Liver (tissue), 9 donors: ENCODE data around the gene SLC1A5. TPM values are rescaled to one million over a fixed set of nuclear protein-coding genes. Genes with fewer than 3 reads are reported as not detected.
A peak's percentile ranks its signal among the peaks of the same experiment; 100 is the strongest.
"Not testable (repeated sequence)": the region's sequence is repeated elsewhere in the genome, so short reads cannot be mapped to it uniquely, and the experiment has no call there.

Experiments
- DNase-seq: peaks from one replicate; pipeline ENCODE4 v3.0.0-alpha.2; 2017; ENCODE audit warnings: low spot score
- H3K27ac ChIP-seq, 2 donors: one replicate each; pipeline ENCODE4 v1.7.0; 2013; ENCODE audit warnings: inconsistent platforms in 2 of 2, low read length in 2 of 2, control low read depth in 1 of 2, low read depth in 1 of 2, mild to moderate bottlenecking in 1 of 2
- H3K27me3 ChIP-seq, 4 donors: one replicate each; pipeline versions ENCODE4 v1.6.1 to v1.7.0; 2013; ENCODE audit warnings: low read length in 3 of 4, inconsistent platforms in 1 of 4, mild to moderate bottlenecking in 1 of 4, moderate library complexity in 1 of 4; ENCODE audit not compliant: control insufficient read depth in 4 of 4, insufficient read depth in 4 of 4
- H3K36me3 ChIP-seq, 4 donors: one replicate each; pipeline versions ENCODE4 v1.6.1 to v1.7.0; 2013; ENCODE audit warnings: low read length in 3 of 4, mild to moderate bottlenecking in 3 of 4, low read depth in 1 of 4, moderate library complexity in 1 of 4; ENCODE audit not compliant: control insufficient read depth in 4 of 4, insufficient read depth in 3 of 4
- H3K4me1 ChIP-seq, 4 donors: one replicate each; pipeline versions ENCODE4 v1.6.1 to v1.7.0; 2013; ENCODE audit warnings: low read length in 3 of 4, mild to moderate bottlenecking in 3 of 4, moderate library complexity in 1 of 4; ENCODE audit not compliant: control insufficient read depth in 4 of 4, insufficient read depth in 4 of 4
- H3K4me3 ChIP-seq, 3 donors: one replicate each; pipeline versions ENCODE4 v1.6.1 to v1.7.0; 2013; ENCODE audit warnings: low read length in 3 of 3, control low read depth in 1 of 3, low read depth in 1 of 3, mild to moderate bottlenecking in 1 of 3
- H3K9ac ChIP-seq, 2 donors: one replicate each; pipeline ENCODE4 v1.7.0; 2013; ENCODE audit warnings: low read length in 2 of 2, mild to moderate bottlenecking in 2 of 2, moderate library complexity in 2 of 2, control low read depth in 1 of 2, low read depth in 1 of 2
- H3K9me3 ChIP-seq, 4 donors: one replicate each; pipeline versions ENCODE4 v1.6.1 to v1.7.0; 2013; ENCODE audit warnings: low read length in 3 of 4; ENCODE audit not compliant: control insufficient read depth in 4 of 4
- CTCF ChIP-seq: fragments of 150-350 bp; IDR thresholded peaks from 2 replicates; pipeline ENCODE4 v1.5.1; 2017; ENCODE audit warnings: improper control_type of control experiment, low read depth, low read length; ENCODE audit not compliant: missing input control
- EGR1 ChIP-seq, 2 donors: IDR thresholded peaks; 2 replicates each; pipeline ENCODE4 v1.6.1; 2016 to 2018; ENCODE audit warnings: antibody characterized with exemption in 2 of 2, low read depth in 2 of 2
- FOXA1 ChIP-seq: IDR thresholded peaks from 2 replicates; pipeline ENCODE4 v1.6.1; 2016; ENCODE audit warnings: antibody characterized with exemption
- HNF4A ChIP-seq, 2 donors: conservative IDR thresholded peaks; 2 replicates each; pipeline ENCODE4 v1.6.1; 2016; ENCODE audit warnings: antibody characterized with exemption in 2 of 2, mild to moderate bottlenecking in 2 of 2
- JUND ChIP-seq, 2 donors: IDR thresholded peaks; 2 replicates each; pipeline ENCODE4 v1.6.1; 2016; ENCODE audit warnings: antibody characterized with exemption in 2 of 2
- NR2F2 ChIP-seq: IDR thresholded peaks from 2 replicates; pipeline ENCODE4 v1.6.1; 2016; ENCODE audit warnings: antibody characterized with exemption
- RAD21 ChIP-seq, 2 donors: IDR thresholded peaks; 2 replicates each; pipeline ENCODE4 v1.6.1; 2016; ENCODE audit warnings: antibody characterized with exemption in 2 of 2, mild to moderate bottlenecking in 2 of 2
- RXRA ChIP-seq, 2 donors: IDR thresholded peaks; 2 replicates each; pipeline ENCODE4 v1.6.1; 2017 to 2018; ENCODE audit warnings: antibody characterized with exemption in 2 of 2, mild to moderate bottlenecking in 1 of 2
- SP1 ChIP-seq: IDR thresholded peaks from 2 replicates; pipeline ENCODE4 v1.6.1; 2018; ENCODE audit warnings: antibody characterized with exemption, mild to moderate bottlenecking
- TAF1 ChIP-seq: conservative IDR thresholded peaks from 2 replicates; pipeline ENCODE4 v1.6.1; 2016; ENCODE audit warnings: antibody characterized with exemption, mild to moderate bottlenecking
- WGBS: extraction: QIAGEN DNeasy Blood & Tissue Kit; methylation state at CpG from one replicate; pipeline ENCODE4 v1.1.7; 2013; 5-methylcytosine and 5-hydroxymethylcytosine counted together
- polyA plus RNA-seq, 2 donors: library from polyadenylated mRNA; stranded (reverse) in 1 of 2; unstranded in 1 of 2; fragments of 200-250 nt in 1 of 2; fragments of >200 nt in 1 of 2; fragmentation: Nextera tagmentation in 1 of 2; extraction: Ambion mirVana in 1 of 2; gene quantifications; one replicate each; pipeline versions ENCODE4 v1.2.1 to v1.2.3, GENCODE V29; 2013 to 2015
- total RNA-seq, 2 donors: library from RNA; depleted of rRNA; stranded (reverse); fragments of >200 nt; gene quantifications; one replicate each; pipeline ENCODE4 v1.2.3, GENCODE V29; 2014
- TF ChIP-seq, protein P1 (sequence below): IDR thresholded peaks from 2 replicates; pipeline ENCODE4 v1.6.1; 2016; ENCODE audit warnings: antibody characterized with exemption, mild to moderate bottlenecking
- donor health status: healthy.
- donor health status: healthy.
- donor health status: healthy.
- donor health status: healthy.
- donor health status: healthy.

Gene SLC1A5
- total and polyA plus RNA-seq, 4 donors = 1.5 to 90.8 (median 6.1) TPM

DNA sequence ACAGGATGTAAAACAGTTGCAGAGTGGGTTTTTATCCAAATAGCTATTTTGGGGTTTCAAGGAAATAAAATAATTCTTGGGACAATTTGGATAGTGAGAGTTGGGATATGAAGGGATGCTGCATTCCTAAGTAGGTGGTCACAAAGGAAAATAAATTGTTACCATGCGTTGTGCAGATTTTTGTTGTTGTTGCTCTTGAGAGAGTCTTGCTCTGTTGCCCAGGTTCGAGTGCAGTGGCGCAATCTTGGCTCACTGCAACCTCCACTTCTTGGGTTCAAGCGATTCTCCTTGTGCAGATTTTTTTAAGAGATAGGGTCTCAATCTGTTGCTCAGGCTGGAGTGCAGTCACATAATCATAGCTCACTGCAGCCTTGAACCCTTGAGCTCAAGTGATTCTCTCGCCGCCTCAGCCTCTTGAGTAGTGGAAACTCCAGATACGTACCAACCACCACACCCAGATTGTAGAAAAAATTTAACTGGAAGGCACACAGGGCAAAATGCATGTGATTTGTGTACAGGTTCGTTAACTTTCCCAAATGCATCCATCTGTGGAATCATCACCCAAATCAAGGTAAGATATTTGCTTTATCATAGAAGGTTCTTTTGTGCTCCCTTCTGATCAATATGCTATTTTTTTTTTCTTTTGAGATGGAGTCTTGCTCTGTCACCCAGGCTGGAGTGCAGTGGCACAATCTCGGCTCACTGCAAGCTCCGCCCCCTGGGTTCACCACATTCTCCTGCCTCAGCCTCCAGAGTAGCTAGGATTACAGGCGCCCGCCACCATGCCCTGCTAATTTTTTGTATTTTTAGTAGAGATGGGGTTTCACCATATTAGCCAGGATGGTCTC is 16.0 kb downstream of the SLC1A5 start:
- WGBS = 84% methylated on average over 12 of the region's 12 CpGs
- Histone ChIP-seq H3K4me1 (peaks cover 0 to 7% (median 7%) of the 10 kb centered on the region in 4 donors), H3K9ac (no peak overlapping the region), H3K27me3 (no peaks in the 10 kb centered on the region), H3K27ac (no peak overlapping the region), H3K4me3 (no peak overlapping the region), H3K36me3 (peaks cover 0 to 6% (median 3%) of the 10 kb centered on the region in 4 donors), H3K9me3 (no peaks in the 10 kb centered on the region)
- TF ChIP-seq SP1 = no peak
- TF ChIP-seq TAF1 = no peak
- no peak for TF ChIP-seq RXRA (IDR thresholded peaks at IDR 0.05)
- DNase-seq = no peak

- H3K36me3 ChIP-seq, H3K27ac ChIP-seq, H3K4me1 ChIP-seq, H3K9ac ChIP-seq, DNase-seq, H3K9me3 ChIP-seq, H3K4me3 ChIP-seq, H3K27me3 ChIP-seq: not testable (repeated sequence)
- 42% methylated on average over 4 of the region's 4 CpGs for WGBS
These were observed 19.6 kb downstream of the SLC1A5 start for GRCh38 chr19:46768746-46769145.

- peak; percentile 66 for DNase-seq
- H3K36me3 ChIP-seq = no peaks in the 10 kb centered on the region
- H3K9me3 ChIP-seq = no peaks in the 10 kb centered on the region
- TF ChIP-seq FOXA1 = no peak
- peak; percentile 53 for TF ChIP-seq CTCF
- peak; percentile 25 to 66 for TF ChIP-seq RAD21 (IDR thresholded peaks at IDR 0.05)
- WGBS = 64% methylated on average over 18 of the region's 18 CpGs
- H3K4me3 ChIP-seq = no peak overlapping the region
- no peak overlapping the region for H3K27ac ChIP-seq
- H3K4me1 ChIP-seq = peaks cover 0 to 6% (median 5%) of the 10 kb centered on the region in 4 donors
- no peaks in the 10 kb centered on the region for H3K27me3 ChIP-seq
- H3K9ac ChIP-seq = no peak overlapping the region
These were observed 21.7 kb downstream of the SLC1A5 start for GRCh38 chr19:46766569-46767317.

GRCh38 chr19:46764817-46765291 is 23.5 kb downstream of the SLC1A5 start:
- DNase-seq = no peak
- Histone ChIP-seq H3K4me3 (no peak overlapping the region), H3K4me1 (peaks cover 0 to 5% (median 3%) of the 10 kb centered on the region in 4 donors), H3K27ac (no peak overlapping the region), H3K9ac (no peak overlapping the region), H3K27me3 (no peaks in the 10 kb centered on the region), H3K9me3 (no peaks in the 10 kb centered on the region), H3K36me3 (no peaks in the 10 kb centered on the region)
- 61% methylated on average over 11 of the region's 11 CpGs for WGBS
- TF ChIP-seq TAF1 (no peak), JUND (IDR thresholded peaks at IDR 0.05) (no peak), HNF4A (conservative IDR thresholded peaks at IDR 0.05) (no peak), NR2F2 (no peak), CTCF (no peak), FOXA1 (no peak), EGR1 (IDR thresholded peaks at IDR 0.05; ENCODE audit: low read depth in 2 of 2) (no peak)
- TF ChIP-seq, protein P1, sequence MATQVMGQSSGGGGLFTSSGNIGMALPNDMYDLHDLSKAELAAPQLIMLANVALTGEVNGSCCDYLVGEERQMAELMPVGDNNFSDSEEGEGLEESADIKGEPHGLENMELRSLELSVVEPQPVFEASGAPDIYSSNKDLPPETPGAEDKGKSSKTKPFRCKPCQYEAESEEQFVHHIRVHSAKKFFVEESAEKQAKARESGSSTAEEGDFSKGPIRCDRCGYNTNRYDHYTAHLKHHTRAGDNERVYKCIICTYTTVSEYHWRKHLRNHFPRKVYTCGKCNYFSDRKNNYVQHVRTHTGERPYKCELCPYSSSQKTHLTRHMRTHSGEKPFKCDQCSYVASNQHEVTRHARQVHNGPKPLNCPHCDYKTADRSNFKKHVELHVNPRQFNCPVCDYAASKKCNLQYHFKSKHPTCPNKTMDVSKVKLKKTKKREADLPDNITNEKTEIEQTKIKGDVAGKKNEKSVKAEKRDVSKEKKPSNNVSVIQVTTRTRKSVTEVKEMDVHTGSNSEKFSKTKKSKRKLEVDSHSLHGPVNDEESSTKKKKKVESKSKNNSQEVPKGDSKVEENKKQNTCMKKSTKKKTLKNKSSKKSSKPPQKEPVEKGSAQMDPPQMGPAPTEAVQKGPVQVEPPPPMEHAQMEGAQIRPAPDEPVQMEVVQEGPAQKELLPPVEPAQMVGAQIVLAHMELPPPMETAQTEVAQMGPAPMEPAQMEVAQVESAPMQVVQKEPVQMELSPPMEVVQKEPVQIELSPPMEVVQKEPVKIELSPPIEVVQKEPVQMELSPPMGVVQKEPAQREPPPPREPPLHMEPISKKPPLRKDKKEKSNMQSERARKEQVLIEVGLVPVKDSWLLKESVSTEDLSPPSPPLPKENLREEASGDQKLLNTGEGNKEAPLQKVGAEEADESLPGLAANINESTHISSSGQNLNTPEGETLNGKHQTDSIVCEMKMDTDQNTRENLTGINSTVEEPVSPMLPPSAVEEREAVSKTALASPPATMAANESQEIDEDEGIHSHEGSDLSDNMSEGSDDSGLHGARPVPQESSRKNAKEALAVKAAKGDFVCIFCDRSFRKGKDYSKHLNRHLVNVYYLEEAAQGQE = no peak
